MM.1S (cell line): ENCODE data around the gene SHROOM3.

Experiments used
- DNase-seq: peaks from one replicate; pipeline ENCODE4 v3.0.0-alpha.2; 2015
- H2AFZ ChIP-seq: fragments of 300-600 bp; sonication (generic); 2 replicates; pipeline ENCODE4 v1.6.0; 2016; ENCODE audit warnings: antibody characterized with exemption, low read length
- H3F3A ChIP-seq: fragments of 300-600 bp; sonication (generic); 2 replicates; pipeline ENCODE4 v1.6.1; 2016; ENCODE audit warnings: mild to moderate bottlenecking, antibody characterized with exemption, low read length, moderate library complexity, mixed read lengths; ENCODE audit not compliant: insufficient read depth
- H3K27ac ChIP-seq: fragments of 300-600 bp; sonication (generic); 2 replicates; pipeline ENCODE4 v1.5.1; 2016; ENCODE audit warnings: mild to moderate bottlenecking, low read length
- H3K27me3 ChIP-seq: fragments of 300-600 bp; sonication (generic); replicated peaks from 2 replicates; pipeline ENCODE4 v1.6.0; 2016; ENCODE audit warnings: low read length; ENCODE audit not compliant: insufficient read depth
- H3K36me3 ChIP-seq: fragments of 300-600 bp; sonication (generic); replicated peaks from 2 replicates; pipeline ENCODE4 v1.6.1; 2016; ENCODE audit warnings: mild to moderate bottlenecking, low read length, mixed read lengths; ENCODE audit not compliant: insufficient read depth
- H3K4me1 ChIP-seq: fragments of 300-600 bp; sonication (generic); 2 replicates; pipeline ENCODE4 v1.6.1; 2016; ENCODE audit warnings: low read length, mixed read lengths
- H3K4me2 ChIP-seq: fragments of 300-600 bp; sonication (generic); 2 replicates; pipeline ENCODE4 v1.6.0; 2016; ENCODE audit warnings: low read depth, low read length
- H3K4me3 ChIP-seq: fragments of 300-600 bp; sonication (generic); 2 replicates; pipeline ENCODE4 v1.5.1; 2016; ENCODE audit warnings: low read length, mixed read lengths
- H3K79me2 ChIP-seq: fragments of 300-600 bp; sonication (generic); 2 replicates; pipeline ENCODE4 v1.6.1; 2016; ENCODE audit warnings: mixed run types, low read length, mixed read lengths
- H3K9ac ChIP-seq: fragments of 300-600 bp; sonication (generic); 2 replicates; pipeline ENCODE4 v1.6.1; 2016; ENCODE audit warnings: low read length, mixed read lengths
- H3K9me2 ChIP-seq: fragments of 300-600 bp; sonication (generic); replicated peaks from 2 replicates; pipeline ENCODE4 v1.6.1; 2016; ENCODE audit warnings: mild to moderate bottlenecking, low read length, mixed read lengths; ENCODE audit not compliant: insufficient read depth
- H3K9me3 ChIP-seq: fragments of 300-600 bp; sonication (generic); replicated peaks from 2 replicates; pipeline ENCODE4 v1.6.1; 2016; ENCODE audit warnings: mild to moderate bottlenecking, low read length, mixed read lengths; ENCODE audit not compliant: insufficient read depth
- H4K20me1 ChIP-seq: fragments of 300-600 bp; sonication (generic); 2 replicates; pipeline ENCODE4 v1.6.1; 2016; ENCODE audit warnings: mild to moderate bottlenecking, low read length, moderate library complexity, mixed read lengths; ENCODE audit not compliant: insufficient read depth
- EZH2 ChIP-seq: fragments of 300-600 bp; sonication (generic); optimal IDR thresholded peaks from 2 replicates; pipeline ENCODE3; 2017; ENCODE audit warnings: low read depth, mild to moderate bottlenecking, antibody characterized with exemption, low read length, mixed read lengths
- EZH2phosphoT487 ChIP-seq: fragments of 300-600 bp; sonication (generic); IDR thresholded peaks from 2 replicates; pipeline ENCODE4 v1.6.1; 2018; ENCODE audit warnings: antibody characterized with exemption, low read length
- TF ChIP-seq, protein P1 (sequence below): fragments of 300-600 bp; sonication (generic); IDR thresholded peaks from 2 replicates; pipeline ENCODE4 v1.5.1; 2016; ENCODE audit warnings: antibody characterized with exemption, low read length, mixed read lengths

Gene SHROOM3

DNA sequence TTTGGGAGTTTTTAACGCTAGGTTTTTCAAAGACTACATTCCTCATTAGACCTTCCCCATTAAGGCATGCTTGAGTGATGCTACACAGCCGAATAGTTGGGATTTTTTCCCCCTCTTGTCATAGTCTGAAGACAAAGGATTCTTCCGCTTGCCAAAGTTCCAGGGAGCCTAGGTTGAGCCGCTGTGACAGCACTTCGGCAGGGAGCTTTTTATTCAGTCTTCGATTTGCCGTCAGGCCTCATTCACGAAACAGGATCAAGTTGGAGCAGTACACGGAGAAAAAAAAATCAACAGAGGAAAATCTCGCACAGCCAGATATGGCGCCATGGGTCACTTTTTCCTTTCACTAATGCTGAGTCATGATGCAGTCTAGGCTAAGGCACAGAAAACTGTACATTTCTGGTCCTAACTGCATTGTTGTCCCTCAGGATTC lies 24.3 kb downstream of the SHROOM3 start:
- H3K9ac ChIP-seq, result no peak overlapping the region
- no peaks in the 10 kb centered on the region for H4K20me1 ChIP-seq
- H3K4me1 ChIP-seq, result no peaks in the 10 kb centered on the region
- H3K9me2 ChIP-seq, result no peaks in the 10 kb centered on the region
- TF ChIP-seq EZH2 (no peak), EZH2phosphoT487 (no peak)
- TF ChIP-seq, protein P1, sequence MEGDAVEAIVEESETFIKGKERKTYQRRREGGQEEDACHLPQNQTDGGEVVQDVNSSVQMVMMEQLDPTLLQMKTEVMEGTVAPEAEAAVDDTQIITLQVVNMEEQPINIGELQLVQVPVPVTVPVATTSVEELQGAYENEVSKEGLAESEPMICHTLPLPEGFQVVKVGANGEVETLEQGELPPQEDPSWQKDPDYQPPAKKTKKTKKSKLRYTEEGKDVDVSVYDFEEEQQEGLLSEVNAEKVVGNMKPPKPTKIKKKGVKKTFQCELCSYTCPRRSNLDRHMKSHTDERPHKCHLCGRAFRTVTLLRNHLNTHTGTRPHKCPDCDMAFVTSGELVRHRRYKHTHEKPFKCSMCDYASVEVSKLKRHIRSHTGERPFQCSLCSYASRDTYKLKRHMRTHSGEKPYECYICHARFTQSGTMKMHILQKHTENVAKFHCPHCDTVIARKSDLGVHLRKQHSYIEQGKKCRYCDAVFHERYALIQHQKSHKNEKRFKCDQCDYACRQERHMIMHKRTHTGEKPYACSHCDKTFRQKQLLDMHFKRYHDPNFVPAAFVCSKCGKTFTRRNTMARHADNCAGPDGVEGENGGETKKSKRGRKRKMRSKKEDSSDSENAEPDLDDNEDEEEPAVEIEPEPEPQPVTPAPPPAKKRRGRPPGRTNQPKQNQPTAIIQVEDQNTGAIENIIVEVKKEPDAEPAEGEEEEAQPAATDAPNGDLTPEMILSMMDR, result no peak
- no peak overlapping the region for H2AFZ ChIP-seq
- no peaks in the 10 kb centered on the region for H3K36me3 ChIP-seq
- no peaks in the 10 kb centered on the region for H3F3A ChIP-seq
- no peaks in the 10 kb centered on the region for H3K79me2 ChIP-seq
- no peak for DNase-seq
- H3K4me3 ChIP-seq, result no peak overlapping the region
- H3K27ac ChIP-seq, result no peak overlapping the region
- no peaks in the 10 kb centered on the region for H3K27me3 ChIP-seq
- H3K9me3 ChIP-seq, result no peaks in the 10 kb centered on the region
- no peak overlapping the region for H3K4me2 ChIP-seq

DNA sequence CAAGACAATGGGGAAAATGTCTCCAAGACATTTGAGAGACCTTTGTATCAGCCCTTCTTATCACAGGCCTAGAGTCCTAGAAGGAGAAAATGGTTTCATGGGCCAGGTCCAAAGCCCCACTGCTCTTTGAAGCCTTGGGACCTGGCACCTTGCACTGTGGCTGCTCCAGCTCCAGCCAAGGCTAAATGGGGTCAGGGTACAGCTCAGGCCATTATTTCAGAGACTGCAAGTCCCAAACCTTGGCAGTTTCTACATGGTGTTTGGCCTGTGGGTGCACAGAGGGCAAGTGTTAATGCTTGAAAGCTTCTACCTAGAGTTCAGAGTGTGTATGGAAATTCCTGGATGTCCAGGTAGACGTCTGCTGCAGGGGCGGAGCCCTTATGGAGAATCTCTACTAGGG lies 28.5 kb downstream of the SHROOM3 start:
- no peaks in the 10 kb centered on the region for H4K20me1 ChIP-seq
- H3K79me2 ChIP-seq, result no peaks in the 10 kb centered on the region
- H3K9me2 ChIP-seq, result no peaks in the 10 kb centered on the region
- no peaks in the 10 kb centered on the region for H3F3A ChIP-seq
- no peaks in the 10 kb centered on the region for H3K4me1 ChIP-seq
- no peak overlapping the region for H3K4me2 ChIP-seq
- no peaks in the 10 kb centered on the region for H3K9me3 ChIP-seq
- DNase-seq, result no peak
- H3K4me3 ChIP-seq, result no peak overlapping the region
- H3K9ac ChIP-seq, result no peak overlapping the region
- no peak overlapping the region for H3K27ac ChIP-seq
- no peaks in the 10 kb centered on the region for H3K27me3 ChIP-seq
- no peak for TF ChIP-seq EZH2
- TF ChIP-seq, protein P1, result no peak
- TF ChIP-seq EZH2phosphoT487, result no peak
- no peaks in the 10 kb centered on the region for H3K36me3 ChIP-seq
- no peak overlapping the region for H2AFZ ChIP-seq

DNA sequence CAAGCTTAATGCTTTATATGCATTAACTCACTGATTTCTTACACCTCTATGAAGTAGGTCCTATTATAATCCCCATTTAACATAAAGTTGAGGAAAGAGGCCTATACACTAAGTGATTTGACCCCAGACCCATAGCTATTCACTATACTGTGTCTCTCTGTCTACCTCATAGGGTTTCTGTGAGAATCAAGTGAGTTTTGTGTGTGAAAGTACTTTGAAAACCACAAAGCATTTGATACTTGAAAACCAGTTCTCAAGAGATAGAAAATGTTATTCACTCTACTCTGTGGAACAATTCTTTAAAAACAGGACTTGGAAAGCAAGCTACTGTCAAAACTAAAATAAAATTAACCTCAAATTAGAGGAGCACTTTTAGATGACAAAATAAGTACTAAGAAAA lies 35.0 kb downstream of the SHROOM3 start:
- no peaks in the 10 kb centered on the region for H3K9me3 ChIP-seq
- H3K9me2 ChIP-seq, result no peaks in the 10 kb centered on the region
- H3K4me2 ChIP-seq, result no peak overlapping the region
- peak; percentile 14 for DNase-seq
- H3K27me3 ChIP-seq, result no peaks in the 10 kb centered on the region
- H3K4me1 ChIP-seq, result peaks cover 14% of the 10 kb centered on the region
- no peaks in the 10 kb centered on the region for H4K20me1 ChIP-seq
- no peak overlapping the region for H2AFZ ChIP-seq
- no peaks in the 10 kb centered on the region for H3K36me3 ChIP-seq
- H3K9ac ChIP-seq, result no peak overlapping the region
- TF ChIP-seq, protein P1, result no peak
- no peak for TF ChIP-seq EZH2phosphoT487
- no peak for TF ChIP-seq EZH2
- H3K4me3 ChIP-seq, result no peak overlapping the region
- H3K79me2 ChIP-seq, result no peaks in the 10 kb centered on the region
- no peak overlapping the region for H3K27ac ChIP-seq
- H3F3A ChIP-seq, result no peaks in the 10 kb centered on the region
